IMR-90 (cell line): Measurements from ENCODE around the gene STX7. TPM values are rescaled to one million over a fixed set of nuclear protein-coding genes. Genes with fewer than 3 reads are reported as not detected.

Experiments
- ATAC-seq: fragments of 200-7000 bp; cut with Tn5 transposase; 2 replicates; pipeline ENCODE4 v1.9.1; 2020; ENCODE audit warnings: low read depth, mild to moderate bottlenecking, moderate library complexity
- BruUV-seq: library from RNA; stranded (reverse); fragments of 400-500 nt; replicated peaks from 2 replicates; lab custom pipeline; 2021; lab: Mats Ljungman, UMichigan
- CTCF ChIA-PET: fragments of 300-600 bp; formaldehyde crosslinking; extraction: SDS; loops from one replicate; lab custom pipeline; 2021; ENCODE audit warnings: antibody characterized with exemption; lab: Yijun Ruan, JAX
- POLR2A ChIA-PET: fragments of 300-600 bp; sonication (Branson Sonifier 250); formaldehyde crosslinking; loops from one replicate; lab custom pipeline; 2022; ENCODE audit warnings: antibody characterized with exemption; ENCODE audit not compliant: unreplicated experiment; lab: Charles Lee
- DNase-seq: peaks from one replicate; pipeline ENCODE4 v3.0.0; 2013
- H2AFZ ChIP-seq: replicated peaks from 2 replicates; pipeline ENCODE3; 2013; ENCODE audit warnings: low read length, mild to moderate bottlenecking; ENCODE audit not compliant: poor library complexity
- H2AK5ac ChIP-seq: 2 replicates; pipeline ENCODE4 v1.6.1; 2013; ENCODE audit warnings: low read depth, low read length, inconsistent platforms
- H2AK9ac ChIP-seq: replicated peaks from 2 replicates; pipeline ENCODE3; 2013; ENCODE audit warnings: mild to moderate bottlenecking, low read depth, low read length, moderate library complexity; ENCODE audit not compliant: poor library complexity
- H2BK120ac ChIP-seq: 2 replicates; pipeline ENCODE4 v1.6.1; 2013; ENCODE audit warnings: low read depth, low read length, inconsistent platforms
- H2BK15ac ChIP-seq: 3 replicates; pipeline ENCODE4 v1.6.1; 2013; ENCODE audit warnings: low read depth, low read length, inconsistent platforms
- H2BK20ac ChIP-seq: 2 replicates; pipeline ENCODE4 v1.6.1; 2013; ENCODE audit warnings: low read depth, mild to moderate bottlenecking, inconsistent platforms, low read length, moderate library complexity
- H2BK5ac ChIP-seq: 2 replicates; pipeline ENCODE4 v1.6.1; 2013; ENCODE audit warnings: mild to moderate bottlenecking, low read depth, low read length, inconsistent platforms; ENCODE audit not compliant: poor library complexity, severe bottlenecking
- H3K14ac ChIP-seq: replicated peaks from 2 replicates; pipeline ENCODE4 v1.6.1; 2013; ENCODE audit warnings: low read depth, low read length, inconsistent platforms
- H3K18ac ChIP-seq: 2 replicates; pipeline ENCODE4 v1.6.1; 2013; ENCODE audit warnings: low read depth, low read length, control low read depth
- H3K23ac ChIP-seq: 2 replicates; pipeline ENCODE4 v1.6.1; 2013; ENCODE audit warnings: low read depth, low read length, inconsistent platforms
- H3K27ac ChIP-seq: 2 replicates; pipeline ENCODE4 v1.5.1; 2013; ENCODE audit warnings: mild to moderate bottlenecking, control low read depth, low read length; ENCODE audit not compliant: insufficient read depth
- H3K27me3 ChIP-seq: 2 replicates; pipeline ENCODE4 v1.6.1; 2013; ENCODE audit warnings: low read length; ENCODE audit not compliant: control insufficient read depth, insufficient read depth
- H3K36me3 ChIP-seq: 2 replicates; pipeline ENCODE4 v1.6.1; 2013; ENCODE audit warnings: low read length, mixed read lengths; ENCODE audit not compliant: control insufficient read depth, insufficient read depth
- H3K4ac ChIP-seq: 2 replicates; pipeline ENCODE4 v1.6.1; 2013; ENCODE audit warnings: low read depth, low read length, inconsistent platforms
- H3K4me1 ChIP-seq: 2 replicates; pipeline ENCODE4 v1.6.1; 2013; ENCODE audit warnings: low read length, mixed read lengths; ENCODE audit not compliant: control insufficient read depth, insufficient read depth
- H3K4me2 ChIP-seq: 2 replicates; pipeline ENCODE4 v1.6.1; 2013; ENCODE audit warnings: low read depth, mild to moderate bottlenecking, control low read depth, low read length, moderate library complexity
- H3K4me3 ChIP-seq: 2 replicates; pipeline ENCODE4 v1.5.1; 2013; ENCODE audit warnings: low read depth, mild to moderate bottlenecking, control low read depth, low read length, moderate library complexity; ENCODE audit not compliant: insufficient read depth
- H3K56ac ChIP-seq: 2 replicates; pipeline ENCODE4 v1.6.1; 2013; ENCODE audit warnings: low read length, inconsistent platforms; ENCODE audit not compliant: insufficient read depth; ENCODE audit errors: extremely low read depth
- H3K79me1 ChIP-seq, 2 experiments: 2 replicates each; pipeline ENCODE4 v1.6.1; 2013; ENCODE audit warnings: low read length in 2 of 2, inconsistent platforms in 1 of 2, low read depth in 1 of 2
- H3K9ac ChIP-seq: 2 replicates; pipeline ENCODE4 v1.6.1; 2013; ENCODE audit warnings: low read depth, low read length, control low read depth
- H3K9me1 ChIP-seq: 2 replicates; pipeline ENCODE4 v1.6.1; 2013; ENCODE audit warnings: low read length, inconsistent platforms; ENCODE audit not compliant: insufficient read depth
- H3K9me3 ChIP-seq: 2 replicates; pipeline ENCODE4 v1.6.1; 2013; ENCODE audit warnings: low read length; ENCODE audit not compliant: control insufficient read depth, insufficient read depth
- H4K20me1 ChIP-seq: 2 replicates; pipeline ENCODE4 v1.6.1; 2013; ENCODE audit warnings: low read length, inconsistent platforms; ENCODE audit not compliant: insufficient read depth
- H4K5ac ChIP-seq: 2 replicates; pipeline ENCODE4 v1.6.1; 2013; ENCODE audit warnings: mild to moderate bottlenecking, low read depth, low read length, control low read depth
- H4K8ac ChIP-seq, 2 experiments: 2 replicates each; pipeline ENCODE4 v1.6.1; 2013; ENCODE audit warnings: low read depth in 2 of 2, low read length in 2 of 2, control low read depth in 1 of 2, inconsistent platforms in 1 of 2
- H4K91ac ChIP-seq: 2 replicates; pipeline ENCODE4 v1.6.1; 2013; ENCODE audit warnings: low read depth, low read length, inconsistent platforms; ENCODE audit not compliant: insufficient read depth
- MAFK ChIP-seq: IDR thresholded peaks from 2 replicates; pipeline ENCODE4 v1.6.1; 2012; ENCODE audit warnings: low read depth, low read length, improper control_type of control experiment
- RFX5 ChIP-seq: IDR thresholded peaks from 2 replicates; pipeline ENCODE4 v1.8.0; 2012; ENCODE audit warnings: low read depth, mild to moderate bottlenecking, low read length, moderate library complexity
- WGBS, 2 experiments: methylation state at CpG; one replicate each; pipeline versions ENCODE4 v1.1.5 to v1.1.7; 2013; ENCODE audit warnings: missing lambda C conversion rate in 2 of 2; ENCODE audit not compliant: insufficient read length in 1 of 2; ENCODE audit errors: extremely low coverage in 2 of 2; 5-methylcytosine and 5-hydroxymethylcytosine counted together
- dilution Hi-C: fragments of 300-500 bp; cut with HindIII; formaldehyde crosslinking; loops from one replicate; pipeline ENCODE4 v1.14.3; 2018; ENCODE audit warnings: low sequenced_read_pairs; ENCODE audit not compliant: unreplicated experiment
- in situ Hi-C: fragments of 300-500 bp; cut with MboI; formaldehyde crosslinking; loops from 3 replicates; pipeline ENCODE4 v1.14.3; 2019; ENCODE audit warnings: low sequenced_read_pairs, inconsistent platforms, mixed read lengths
- intact Hi-C: fragments of 100-400 bp; cut with micrococcal nuclease; formaldehyde crosslinking; loops from 2 replicates; pipeline ENCODE4 v1.10.0; 2022
- polyA plus RNA-seq, 3 experiments: library from polyadenylated mRNA; depleted of rRNA; stranded (reverse); fragments of >200 nt; gene quantifications; 2 replicates each; pipeline ENCODE4 v1.2.3, GENCODE V29; 2012; ENCODE audit warnings: low replicate concordance in 1 of 3
- total RNA-seq: library from RNA; depleted of rRNA; stranded (reverse); fragments of >200 nt; gene quantifications from 2 replicates; pipeline ENCODE4 v1.2.3, GENCODE V29; 2012

STX7 gene
- total and polyA plus RNA-seq, 2 of the 4 experiments (the other 2 are of a cell fraction), result 16.5 to 35.1 TPM

DNA sequence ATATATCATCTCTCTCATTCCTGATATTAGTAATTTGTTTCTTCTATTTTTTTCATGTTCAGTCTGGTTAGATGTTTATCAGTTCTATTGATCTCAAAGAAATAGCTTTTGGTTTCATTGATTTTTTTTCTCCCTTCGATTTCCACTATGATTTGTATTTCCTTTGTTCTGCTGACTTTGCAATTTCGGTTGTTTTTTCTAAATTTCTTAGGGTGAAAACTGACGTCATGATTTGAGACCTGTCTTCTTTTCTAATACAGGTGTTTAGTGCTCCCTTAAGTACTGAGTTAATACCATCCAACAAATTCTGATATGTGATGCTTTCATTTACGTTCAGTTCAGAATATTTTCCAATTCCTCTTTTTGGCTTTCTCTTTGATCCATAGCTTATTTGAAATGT lies 25.2 kb downstream of the STX7 start:
- Histone ChIP-seq H3K4ac (no peak overlapping the region), H3K23ac (no peak overlapping the region), H2BK120ac (no peak overlapping the region), H4K91ac (no peak overlapping the region), H3K79me1 (peaks cover 27 to 42% of the 10 kb centered on the region in 2 experiments), H3K14ac (no peak overlapping the region), H2BK5ac (no peak overlapping the region), H2BK20ac (no peak overlapping the region), H4K5ac (no peak overlapping the region), H4K20me1 (peaks cover 21% of the 10 kb centered on the region), H3K56ac (no peak overlapping the region), H3K27ac (no peak overlapping the region), H2AK5ac (no peak overlapping the region), H3K9me3 (no peaks in the 10 kb centered on the region), H3K4me1 (no peaks in the 10 kb centered on the region; the same call in 1 of the 2 replicates), H4K8ac (no peak overlapping the region), H3K4me3 (no peak overlapping the region), H3K27me3 (no peaks in the 10 kb centered on the region), H2BK15ac (no peak overlapping the region), H3K18ac (no peak overlapping the region), H3K4me2 (no peak overlapping the region), H2AFZ (no peak overlapping the region), H3K9me1 (peaks cover 17% of the 10 kb centered on the region), H3K9ac (no peak overlapping the region), H2AK9ac (no peak overlapping the region), H3K36me3 (peaks cover 2% of the 10 kb centered on the region; the same call in 1 of the 2 replicates)
- intact Hi-C loops (no loop called here), dilution Hi-C loops (loop anchor here (25.0 kb wide), 1 partner anchor 200 kb away; no protein-coding TSS in a partner anchor), in situ Hi-C loops (loop anchor here (10.0 to 25.0 kb wide), 2 partner anchors 183 to 800 kb away; no protein-coding TSS in a partner anchor)
- no CpG with 5 or more reads among the region's 4 CpGs for WGBS, 2 experiments
- BruUV-seq, result no TSS peak
- ChIA-PET CTCF (interaction anchor here (1.8 to 2.1 kb wide), 2 partner anchors 9 to 208 kb away, joined by 6 to 7 read pairs; no protein-coding TSS in a partner anchor), POLR2A (no interaction called here)
- TF ChIP-seq MAFK (peak; percentile 98), RFX5 (no peak)
- ATAC-seq (no peak), DNase-seq (no peak)
